ENCODE results near the gene SLC1A5.

GRCh38 chr19:46726551-46726950, 61.8 kb downstream of the SLC1A5 start:
- TF ChIP-seq POLR2A (IDR thresholded peaks at IDR 0.05) (no peak), CTCF (IDR thresholded peaks at IDR 0.05) (no peak), EP300 (IDR thresholded peaks at IDR 0.05) (no peak)

Data from tibial nerve (tissue), 4 donors.